ENCODE data around the gene ZIC5.

- TF ChIP-seq, protein P1, sequence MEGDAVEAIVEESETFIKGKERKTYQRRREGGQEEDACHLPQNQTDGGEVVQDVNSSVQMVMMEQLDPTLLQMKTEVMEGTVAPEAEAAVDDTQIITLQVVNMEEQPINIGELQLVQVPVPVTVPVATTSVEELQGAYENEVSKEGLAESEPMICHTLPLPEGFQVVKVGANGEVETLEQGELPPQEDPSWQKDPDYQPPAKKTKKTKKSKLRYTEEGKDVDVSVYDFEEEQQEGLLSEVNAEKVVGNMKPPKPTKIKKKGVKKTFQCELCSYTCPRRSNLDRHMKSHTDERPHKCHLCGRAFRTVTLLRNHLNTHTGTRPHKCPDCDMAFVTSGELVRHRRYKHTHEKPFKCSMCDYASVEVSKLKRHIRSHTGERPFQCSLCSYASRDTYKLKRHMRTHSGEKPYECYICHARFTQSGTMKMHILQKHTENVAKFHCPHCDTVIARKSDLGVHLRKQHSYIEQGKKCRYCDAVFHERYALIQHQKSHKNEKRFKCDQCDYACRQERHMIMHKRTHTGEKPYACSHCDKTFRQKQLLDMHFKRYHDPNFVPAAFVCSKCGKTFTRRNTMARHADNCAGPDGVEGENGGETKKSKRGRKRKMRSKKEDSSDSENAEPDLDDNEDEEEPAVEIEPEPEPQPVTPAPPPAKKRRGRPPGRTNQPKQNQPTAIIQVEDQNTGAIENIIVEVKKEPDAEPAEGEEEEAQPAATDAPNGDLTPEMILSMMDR (conservative IDR thresholded peaks at IDR 0.05; ENCODE audit: low read depth, low read length): no peak
- no peak for TF ChIP-seq EZH2 (IDR thresholded peaks at IDR 0.05; ENCODE audit: low read length, unreplicated experiment)
Observed at GRCh38 chr13:100014621-100015020, 43.1 kb upstream of the ZIC5 start.
